GM18499 (cell line): ENCODE results near the gene RGS12.

Experiments
- ATAC-seq: cut with Tn5 transposase; IDR thresholded peaks from one replicate; pipeline ENCODE4 v1.9.1; 2021; ENCODE audit warnings: moderate number of reproducible peaks; ENCODE audit not compliant: insufficient read depth, unreplicated experiment

The RGS12 gene

GRCh38 chr4:3307891-3308575, 15.2 kb downstream of the RGS12 start:
- ATAC-seq = no peak

- ATAC-seq = no peak
Observed at GRCh38 chr4:3308691-3309090, 15.9 kb downstream of the RGS12 start.

- ATAC-seq = no peak
Observed at GRCh38 chr4:3310301-3311094, 17.7 kb downstream of the RGS12 start.

- no peak for ATAC-seq
Observed at GRCh38 chr4:3311095-3311372, 18.2 kb downstream of the RGS12 start.

- no peak for ATAC-seq
Observed at GRCh38 chr4:3311489-3312171, 18.8 kb downstream of the RGS12 start.

GRCh38 chr4:3312362-3312761, 19.5 kb downstream of the RGS12 start:
- no peak for ATAC-seq

GRCh38 chr4:3313139-3313538, 20.3 kb downstream of the RGS12 start:
- no peak for ATAC-seq

GRCh38 chr4:3313556-3314228, 20.9 kb downstream of the RGS12 start:
- no peak for ATAC-seq

- no peak for ATAC-seq
Observed at GRCh38 chr4:3314706-3315260, 22.0 kb downstream of the RGS12 start.

GRCh38 chr4:3315566-3315965, 22.7 kb downstream of the RGS12 start:
- no peak for ATAC-seq

GRCh38 chr4:3316146-3316545, 23.3 kb downstream of the RGS12 start:
- ATAC-seq = no peak

- no peak for ATAC-seq
Observed at GRCh38 chr4:3317011-3317655, 24.3 kb downstream of the RGS12 start.

GRCh38 chr4:3317656-3318211, 24.9 kb downstream of the RGS12 start:
- ATAC-seq = no peak

GRCh38 chr4:3318561-3319021, 25.8 kb downstream of the RGS12 start:
- ATAC-seq = no peak

- no peak for ATAC-seq
Observed at GRCh38 chr4:3320361-3321023, 27.7 kb downstream of the RGS12 start.

GRCh38 chr4:3321295-3321889, 28.6 kb downstream of the RGS12 start:
- ATAC-seq = no peak

GRCh38 chr4:3322059-3322550, 29.3 kb downstream of the RGS12 start:
- no peak for ATAC-seq

GRCh38 chr4:3323071-3323481, 30.3 kb downstream of the RGS12 start:
- no peak for ATAC-seq
